DMS79 (cell line): ENCODE data around the gene TMEM120A.

Source experiments
- DNase-seq: peaks from one replicate; lab custom pipeline; 2025; lab: John Stamatoyannopoulos, UW

TMEM120A gene

DNA sequence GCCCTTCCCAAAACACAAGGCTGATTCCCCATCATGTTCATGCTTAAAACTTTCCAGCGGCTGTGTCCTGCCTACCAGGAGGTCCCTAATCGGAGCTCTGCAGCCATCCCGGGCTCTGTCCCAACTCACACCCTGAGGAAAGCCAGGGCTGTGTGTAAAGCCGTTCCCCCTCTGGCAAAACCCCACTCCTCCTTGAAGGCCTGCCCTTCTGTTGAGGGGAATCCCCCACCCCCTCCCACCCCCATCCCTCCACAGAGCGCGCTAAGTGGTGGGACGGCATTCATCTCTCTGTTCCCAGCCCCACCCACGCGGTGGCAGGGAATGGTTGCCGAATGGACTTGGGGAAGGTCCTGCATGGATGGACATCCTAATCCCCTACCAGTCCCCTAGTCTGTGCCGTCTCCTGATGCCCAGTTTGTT, 667 bp upstream of the TMEM120A start:
- DNase-seq: no peak

DNA sequence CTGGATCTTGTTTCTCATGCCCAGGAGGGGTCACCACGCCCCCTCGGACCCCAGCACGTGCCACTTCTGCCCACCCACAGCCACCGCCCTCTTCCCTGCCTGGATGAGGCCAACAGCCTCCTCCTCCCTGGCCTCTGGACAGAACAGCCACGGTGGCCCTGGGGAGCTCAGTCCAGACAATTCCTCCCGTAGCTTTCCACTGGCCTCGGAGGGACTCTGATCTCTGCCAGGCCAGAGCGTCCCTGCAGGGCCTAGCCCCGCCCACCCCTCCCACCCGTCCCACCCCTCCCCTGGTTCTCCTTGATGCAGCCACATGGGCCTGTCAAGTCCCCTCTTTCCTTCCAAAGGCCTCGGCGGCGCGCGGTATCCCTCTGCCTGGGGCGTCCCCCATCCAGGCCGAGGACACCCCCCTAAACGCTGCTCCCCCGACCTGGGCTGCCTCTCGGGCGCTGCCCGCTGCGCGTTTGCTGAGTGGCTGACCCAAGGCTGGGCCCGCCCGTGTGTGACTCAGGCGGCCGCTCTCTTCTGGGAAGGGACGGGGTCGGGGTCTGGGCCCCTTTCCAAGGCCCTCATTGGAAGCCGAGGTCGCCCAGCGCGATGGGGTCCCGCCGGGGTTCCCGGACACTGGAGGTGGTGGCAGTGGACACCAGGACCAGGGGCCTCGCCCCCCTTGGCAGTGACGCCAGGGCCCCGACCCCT, 557 bp downstream of the TMEM120A start:
- no peak for DNase-seq

DNA sequence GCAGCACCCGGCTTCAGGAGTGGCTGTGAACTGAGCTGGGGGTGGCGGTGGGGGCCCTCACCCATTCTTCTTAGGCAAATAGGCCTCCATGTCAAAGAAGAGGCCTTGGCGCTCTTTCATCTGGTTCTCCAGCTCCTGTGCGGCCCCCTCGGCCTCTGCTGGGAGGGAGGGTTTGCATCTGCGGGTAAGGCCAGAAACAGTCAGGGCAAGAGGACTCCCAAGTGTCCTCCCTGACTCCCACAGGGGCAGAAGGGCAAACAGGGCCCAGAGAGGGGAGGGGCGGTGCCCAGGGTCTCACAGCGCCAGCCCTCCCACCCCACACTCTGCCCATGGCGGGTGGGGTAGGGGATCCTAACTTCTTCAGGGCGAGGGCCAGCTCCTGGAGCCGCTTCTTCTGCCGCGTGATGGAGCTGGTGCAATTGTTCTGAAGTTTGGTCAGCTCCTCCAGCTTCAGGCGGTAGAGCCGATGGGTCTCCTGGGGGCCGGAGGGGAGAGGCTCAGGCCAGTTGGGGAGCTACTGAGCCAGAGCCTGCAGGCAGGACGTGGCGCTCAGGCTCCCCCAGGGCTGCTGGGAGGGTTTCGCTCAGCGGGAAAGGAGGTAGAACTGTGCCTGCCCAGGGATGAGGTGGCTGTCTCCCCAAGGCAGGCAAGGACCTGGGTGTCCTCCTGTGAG, 2.2 kb downstream of the TMEM120A start:
- no peak for DNase-seq

DNA sequence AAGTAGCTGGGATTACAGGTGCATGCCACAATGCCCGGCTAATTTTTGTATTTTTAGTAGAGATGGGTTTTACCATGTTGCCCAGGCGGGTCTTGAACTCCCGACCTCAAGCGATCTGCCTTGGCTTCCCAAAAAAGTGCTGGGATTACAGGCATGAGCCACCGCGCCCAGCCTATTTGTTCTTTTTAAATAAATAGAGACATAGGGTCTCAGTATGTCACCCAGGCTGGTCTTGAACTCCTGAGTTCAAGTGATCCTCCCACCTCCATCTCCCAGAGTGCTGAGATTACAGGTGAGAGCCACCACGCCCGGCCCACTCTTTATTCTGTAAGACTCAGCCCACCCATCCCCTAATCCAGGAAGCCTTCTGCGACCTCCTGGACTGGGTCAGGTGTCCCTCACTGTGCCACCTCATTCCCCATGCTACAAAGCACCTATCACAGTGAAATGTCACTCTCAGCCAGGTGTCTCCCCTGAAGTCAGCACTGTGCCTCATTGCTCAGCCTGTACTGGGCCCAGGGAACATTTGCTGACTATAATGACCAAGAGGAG, 2.8 kb downstream of the TMEM120A start:
- no peak for DNase-seq

DNA sequence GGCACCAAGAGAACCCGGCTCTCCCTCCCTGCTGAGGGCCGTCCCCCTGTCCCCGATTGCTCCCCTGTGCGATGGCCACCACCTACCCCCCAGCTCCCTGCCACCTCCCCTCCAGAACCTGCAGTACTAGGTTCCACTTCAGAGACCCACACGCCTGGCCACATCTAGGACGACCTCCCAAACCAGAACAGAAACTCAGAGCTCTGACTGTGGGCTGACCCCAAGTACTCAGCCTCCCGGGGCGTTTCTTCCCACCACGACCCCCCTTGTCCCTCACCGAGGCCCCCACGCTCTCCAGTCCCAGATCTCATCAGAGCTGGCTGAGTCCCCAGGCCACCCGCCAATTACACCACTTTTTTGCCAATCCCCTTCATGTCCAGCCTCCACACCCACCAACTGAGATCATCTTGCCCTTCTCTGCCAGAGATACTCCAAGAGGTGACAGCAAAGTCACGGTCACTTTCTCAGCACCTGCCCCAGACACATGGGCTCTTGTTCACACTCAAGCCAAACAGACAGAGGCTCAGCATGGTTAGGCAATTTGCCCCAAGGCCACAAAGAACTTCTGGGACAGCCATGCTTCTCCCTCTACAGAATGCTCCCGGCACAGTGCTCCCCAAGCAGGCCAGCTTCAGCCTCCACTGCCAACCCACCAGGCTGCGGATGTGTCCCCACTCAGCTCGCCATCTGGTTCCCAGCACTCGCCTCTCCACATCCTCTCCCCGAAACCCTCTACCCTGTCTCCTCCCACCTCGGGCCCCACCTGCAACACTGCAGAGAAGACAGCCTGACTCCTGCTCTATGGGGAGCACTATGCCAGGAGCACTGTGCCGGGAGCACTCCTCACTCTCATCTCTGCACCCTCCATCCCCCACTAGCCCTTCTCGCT, 4.7 kb downstream of the TMEM120A start:
- DNase-seq: no peak

DNA sequence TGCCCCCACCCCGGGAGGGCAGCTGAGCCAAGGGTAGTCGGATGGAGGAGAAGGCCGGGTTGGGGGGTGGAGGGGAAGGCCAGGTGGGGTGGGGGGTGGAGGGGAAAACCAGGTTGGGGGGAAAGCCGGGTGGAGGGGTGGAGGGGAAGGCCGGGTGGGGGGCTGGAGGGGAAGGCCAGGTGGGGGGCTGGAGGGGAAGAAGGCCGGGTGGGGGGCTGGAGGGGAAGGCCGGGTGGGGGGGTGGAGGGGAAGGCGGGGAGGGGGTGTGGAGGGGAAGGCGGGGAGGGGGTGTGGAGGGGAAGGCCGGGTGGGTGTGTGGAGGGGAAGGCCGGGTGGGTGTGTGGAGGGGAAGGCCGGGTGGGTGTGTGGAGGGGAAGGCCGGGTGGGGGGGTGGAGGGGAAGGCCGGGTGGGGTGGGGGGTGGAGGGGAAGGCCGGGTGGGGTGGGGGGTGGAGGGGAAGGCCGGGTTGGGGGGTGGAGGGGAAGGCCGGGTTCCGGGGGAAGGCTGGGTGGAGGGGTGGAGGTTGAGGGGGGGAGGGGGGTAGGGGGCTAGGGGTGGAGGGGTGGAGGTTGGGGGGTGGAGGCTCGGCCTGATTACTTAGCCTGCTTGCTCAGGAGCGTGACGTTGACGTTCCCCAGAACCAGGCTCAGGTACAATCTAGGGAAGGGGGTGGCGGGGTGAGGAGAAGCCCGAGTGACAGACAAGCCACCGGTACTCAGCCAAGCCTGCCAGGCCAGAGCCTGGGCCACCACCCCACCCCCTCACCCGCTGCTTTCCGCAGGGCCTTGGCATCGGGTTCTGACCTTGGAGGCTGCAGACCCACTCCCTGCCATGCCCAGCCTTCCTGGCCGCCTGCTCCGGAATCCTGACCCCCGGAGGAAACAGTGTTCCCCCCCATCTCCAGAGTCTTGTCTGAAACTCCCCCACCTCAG, 5.6 kb downstream of the TMEM120A start:
- no peak for DNase-seq

DNA sequence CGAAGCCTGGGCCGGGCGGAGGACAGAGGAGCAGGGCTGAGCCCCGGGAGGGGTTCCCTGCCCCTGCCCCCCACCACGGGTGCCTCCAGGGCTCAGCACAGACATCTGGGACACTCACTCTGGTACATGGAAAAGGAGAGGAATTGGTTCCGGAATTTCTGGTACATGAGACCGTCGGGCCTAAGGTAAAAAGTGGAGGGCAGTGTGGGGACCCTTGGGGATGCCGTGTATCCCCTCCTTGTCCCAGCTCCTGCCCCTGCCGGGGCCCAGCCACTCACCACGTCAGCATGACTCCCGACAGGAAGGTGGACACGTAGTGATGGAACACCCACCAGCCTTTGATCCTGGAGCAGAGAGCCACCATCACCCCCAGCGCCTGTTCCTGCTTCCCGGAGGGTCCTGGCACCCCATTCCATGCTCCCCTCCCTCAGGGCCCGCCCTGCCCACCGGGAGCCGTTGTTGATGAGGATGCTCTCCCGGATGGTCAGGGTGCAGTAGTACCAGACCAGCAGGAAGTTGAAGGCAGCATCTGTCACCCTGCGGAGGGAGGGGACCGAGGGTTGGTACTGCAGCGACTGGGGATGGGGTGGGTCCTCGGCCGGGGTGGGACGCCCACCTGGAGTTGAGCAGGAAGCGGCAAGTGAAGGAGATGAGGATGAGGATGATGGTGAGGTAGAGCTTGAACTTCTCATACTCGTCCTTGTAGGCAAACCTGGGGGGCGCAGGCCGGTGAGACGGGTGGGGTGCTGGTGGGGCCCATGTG, 6.4 kb downstream of the TMEM120A start:
- no peak for DNase-seq

DNA sequence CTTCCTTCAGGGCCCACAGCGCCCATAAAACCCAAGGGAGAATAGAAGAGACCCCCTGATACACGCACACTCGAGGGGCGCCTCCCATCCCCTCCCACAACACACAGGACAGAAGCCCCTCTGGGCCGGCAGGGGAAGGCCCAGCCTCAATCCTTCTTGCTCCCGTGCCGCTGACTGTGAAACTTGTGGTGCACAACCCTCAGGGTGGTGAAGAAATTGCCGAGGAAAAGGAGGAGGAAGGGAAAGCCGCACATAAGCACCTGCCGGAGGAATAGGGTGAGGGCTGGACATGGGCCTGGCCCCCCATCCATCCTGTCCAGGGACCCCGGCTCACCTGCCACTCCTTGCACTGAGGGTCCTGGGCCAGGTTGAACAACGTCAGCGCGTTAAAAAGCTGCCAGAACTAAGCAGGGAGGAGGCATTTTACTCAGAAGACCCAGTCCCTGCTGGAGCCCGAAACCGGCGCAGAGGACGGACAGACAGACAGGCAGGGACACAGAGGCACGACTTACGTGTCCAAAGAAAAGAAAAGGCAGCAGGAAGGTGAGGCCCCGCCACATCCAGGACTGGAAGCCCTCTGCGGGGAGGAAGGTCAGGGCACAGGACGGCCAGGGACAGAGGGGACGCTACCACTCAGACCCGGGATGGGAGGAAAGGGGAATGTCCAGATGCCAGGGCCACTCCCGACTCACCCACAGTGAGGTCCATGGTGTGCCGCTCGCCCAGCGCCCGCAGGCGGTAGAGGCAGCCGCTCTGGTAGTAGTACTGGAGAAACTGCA, 7.2 kb downstream of the TMEM120A start:
- DNase-seq: no peak

DNA sequence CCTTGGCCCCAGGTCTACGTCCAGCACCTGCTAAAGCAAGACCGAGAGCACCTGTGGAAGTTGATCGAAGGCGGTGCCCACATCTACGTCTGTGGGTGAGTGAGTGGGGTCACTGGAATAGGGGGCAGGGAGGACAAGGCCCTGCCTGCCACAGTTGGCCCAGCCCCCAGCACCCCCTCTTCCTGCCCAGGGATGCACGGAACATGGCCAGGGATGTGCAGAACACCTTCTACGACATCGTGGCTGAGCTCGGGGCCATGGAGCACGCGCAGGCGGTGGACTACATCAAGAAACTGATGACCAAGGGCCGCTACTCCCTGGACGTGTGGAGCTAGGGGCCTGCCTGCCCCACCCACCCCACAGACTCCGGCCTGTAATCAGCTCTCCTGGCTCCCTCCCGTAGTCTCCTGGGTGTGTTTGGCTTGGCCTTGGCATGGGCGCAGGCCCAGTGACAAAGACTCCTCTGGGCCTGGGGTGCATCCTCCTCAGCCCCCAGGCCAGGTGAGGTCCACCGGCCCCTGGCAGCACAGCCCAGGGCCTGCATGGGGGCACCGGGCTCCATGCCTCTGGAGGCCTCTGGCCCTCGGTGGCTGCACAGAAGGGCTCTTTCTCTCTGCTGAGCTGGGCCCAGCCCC, 8.1 kb downstream of the TMEM120A start:
- no peak for DNase-seq

DNA sequence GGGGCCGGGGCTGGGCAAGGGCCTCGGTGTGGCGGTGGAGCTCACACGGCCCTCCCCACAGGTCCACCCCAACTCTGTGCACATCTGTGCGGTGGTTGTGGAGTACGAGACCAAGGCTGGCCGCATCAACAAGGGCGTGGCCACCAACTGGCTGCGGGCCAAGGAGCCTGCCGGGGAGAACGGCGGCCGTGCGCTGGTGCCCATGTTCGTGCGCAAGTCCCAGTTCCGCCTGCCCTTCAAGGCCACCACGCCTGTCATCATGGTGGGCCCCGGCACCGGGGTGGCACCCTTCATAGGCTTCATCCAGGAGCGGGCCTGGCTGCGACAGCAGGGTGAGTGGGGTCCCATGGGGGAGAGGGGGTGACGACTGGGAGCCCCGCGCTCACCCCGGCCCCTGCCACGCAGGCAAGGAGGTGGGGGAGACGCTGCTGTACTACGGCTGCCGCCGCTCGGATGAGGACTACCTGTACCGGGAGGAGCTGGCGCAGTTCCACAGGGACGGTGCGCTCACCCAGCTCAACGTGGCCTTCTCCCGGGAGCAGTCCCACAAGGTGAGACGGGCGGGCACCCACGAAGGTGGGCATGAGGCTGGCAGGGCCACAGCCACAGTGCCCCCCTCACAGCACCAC, 8.8 kb downstream of the TMEM120A start:
- no peak for DNase-seq

DNA sequence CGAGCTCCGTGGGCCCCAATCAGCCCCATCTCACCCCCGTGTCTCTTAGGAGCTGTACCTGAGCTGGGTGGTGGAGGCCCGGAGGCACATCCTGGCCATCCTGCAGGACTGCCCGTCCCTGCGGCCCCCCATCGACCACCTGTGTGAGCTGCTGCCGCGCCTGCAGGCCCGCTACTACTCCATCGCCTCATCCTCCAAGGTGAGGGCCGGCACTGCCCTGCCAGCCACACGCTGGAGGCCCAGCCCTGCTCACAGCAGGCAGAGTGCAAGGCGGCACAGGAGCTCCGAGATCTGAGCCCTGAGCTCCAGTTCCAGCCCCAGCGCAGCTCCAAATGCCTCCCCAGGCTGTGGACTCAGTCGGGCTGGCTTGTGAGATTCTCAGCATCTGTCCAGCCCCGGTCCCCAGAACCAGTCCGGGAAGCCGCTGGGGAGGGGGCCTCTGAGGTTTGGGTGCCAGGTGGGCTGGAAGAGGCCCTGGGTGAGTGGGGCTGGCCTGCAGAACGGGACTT, 9.3 kb downstream of the TMEM120A start:
- DNase-seq: no peak

DNA sequence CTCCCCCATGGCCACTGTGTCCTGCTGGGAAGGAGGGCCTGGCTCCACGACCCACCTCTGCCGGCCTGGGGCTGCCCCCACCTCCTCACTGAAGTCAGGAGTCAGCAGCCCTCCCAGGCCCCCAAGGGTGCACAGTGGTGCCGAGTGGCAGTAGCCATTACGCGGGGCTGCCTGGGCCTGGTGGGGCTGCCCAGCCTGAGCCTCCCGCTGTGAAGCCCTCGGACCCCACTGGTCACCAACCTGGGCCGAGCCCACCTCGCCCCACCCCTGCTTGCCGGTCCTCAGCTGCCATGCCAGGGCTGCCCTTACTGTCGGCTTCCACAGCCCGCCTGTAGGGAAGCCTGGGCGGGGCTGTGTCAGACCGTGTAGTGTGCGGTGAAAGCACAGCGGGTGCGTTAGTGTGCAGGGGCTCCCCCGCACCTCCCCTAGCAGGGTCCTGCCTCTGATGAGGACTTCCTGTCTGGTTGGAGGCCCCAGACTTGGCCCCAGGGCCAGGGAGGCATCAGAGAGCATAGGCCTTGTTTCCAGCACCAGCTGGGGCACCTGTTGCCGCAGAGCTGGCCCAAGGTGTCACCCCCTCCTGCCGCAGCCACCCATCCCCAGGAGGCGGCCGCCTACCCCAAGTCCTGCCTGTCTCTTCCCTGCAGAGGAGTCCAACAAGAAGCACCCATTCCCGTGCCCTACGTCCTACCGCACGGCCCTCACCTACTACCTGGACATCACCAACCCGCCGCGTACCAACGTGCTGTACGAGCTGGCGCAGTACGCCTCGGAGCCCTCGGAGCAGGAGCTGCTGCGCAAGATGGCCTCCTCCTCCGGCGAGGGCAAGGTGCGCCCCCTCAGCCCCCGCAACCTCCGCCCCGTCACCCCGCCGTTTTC, 10.0 kb downstream of the TMEM120A start:
- no peak for DNase-seq

DNA sequence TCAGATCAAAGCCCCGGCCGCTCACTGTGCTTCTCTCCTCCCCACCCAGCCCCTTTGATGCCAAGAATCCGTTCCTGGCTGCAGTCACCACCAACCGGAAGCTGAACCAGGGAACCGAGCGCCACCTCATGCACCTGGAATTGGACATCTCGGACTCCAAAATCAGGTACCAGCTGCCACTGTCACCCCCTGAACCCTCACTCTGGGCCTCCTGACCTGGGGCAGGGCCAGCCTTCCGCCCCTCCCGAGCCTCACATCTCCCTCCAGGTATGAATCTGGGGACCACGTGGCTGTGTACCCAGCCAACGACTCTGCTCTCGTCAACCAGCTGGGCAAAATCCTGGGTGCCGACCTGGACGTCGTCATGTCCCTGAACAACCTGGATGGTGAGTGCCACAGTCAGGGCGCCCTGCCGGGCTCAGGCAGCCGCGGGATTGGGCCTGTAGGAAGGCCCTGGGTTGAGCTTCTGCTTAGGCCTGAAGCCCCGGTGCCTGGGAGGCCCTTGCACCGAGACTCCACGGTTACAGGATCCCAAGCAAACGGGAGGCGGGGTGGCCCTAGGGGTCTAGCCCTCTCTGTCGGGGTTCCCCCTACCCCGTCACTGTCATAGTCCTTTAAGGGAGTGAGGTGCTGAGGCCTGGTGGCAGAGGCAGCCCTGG, 10.8 kb downstream of the TMEM120A start:
- DNase-seq: no peak

DNA sequence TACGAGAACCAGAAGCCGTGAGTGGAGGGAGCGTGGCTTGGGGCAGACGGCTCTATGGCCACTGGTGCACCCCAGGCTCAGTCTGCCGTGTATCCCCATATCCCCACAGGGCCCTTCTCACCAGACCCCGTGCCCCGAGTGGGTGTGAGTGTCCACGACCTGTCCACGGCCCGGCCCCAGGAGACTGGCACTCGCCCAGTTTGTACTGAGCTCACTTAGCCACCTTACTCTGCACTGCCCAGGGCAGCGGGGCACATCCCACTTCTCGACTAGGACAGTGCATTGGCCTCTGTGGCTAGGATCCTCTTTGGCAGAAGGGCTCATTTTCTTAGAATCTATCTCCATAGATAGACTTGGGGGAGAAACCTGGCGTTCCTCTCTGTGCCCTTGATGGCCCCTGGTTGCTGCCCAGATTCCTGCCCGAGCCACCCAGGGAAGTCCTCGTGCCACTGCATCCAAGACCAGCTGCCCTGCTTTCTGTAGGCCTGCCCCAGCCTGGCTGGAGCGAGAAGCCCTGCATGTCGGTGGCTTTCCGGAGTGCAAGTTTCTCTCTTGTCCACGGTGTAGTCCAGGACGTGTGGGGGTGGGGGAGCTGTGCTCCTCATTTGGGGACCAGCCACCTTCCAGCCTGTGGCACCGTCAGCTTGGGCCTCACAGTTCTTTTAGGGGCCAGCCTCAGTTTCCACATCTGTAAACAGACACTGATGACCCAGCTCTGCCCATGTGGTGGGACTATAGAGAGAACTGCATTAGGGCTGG, 11.9 kb downstream of the TMEM120A start:
- no peak for DNase-seq

DNA sequence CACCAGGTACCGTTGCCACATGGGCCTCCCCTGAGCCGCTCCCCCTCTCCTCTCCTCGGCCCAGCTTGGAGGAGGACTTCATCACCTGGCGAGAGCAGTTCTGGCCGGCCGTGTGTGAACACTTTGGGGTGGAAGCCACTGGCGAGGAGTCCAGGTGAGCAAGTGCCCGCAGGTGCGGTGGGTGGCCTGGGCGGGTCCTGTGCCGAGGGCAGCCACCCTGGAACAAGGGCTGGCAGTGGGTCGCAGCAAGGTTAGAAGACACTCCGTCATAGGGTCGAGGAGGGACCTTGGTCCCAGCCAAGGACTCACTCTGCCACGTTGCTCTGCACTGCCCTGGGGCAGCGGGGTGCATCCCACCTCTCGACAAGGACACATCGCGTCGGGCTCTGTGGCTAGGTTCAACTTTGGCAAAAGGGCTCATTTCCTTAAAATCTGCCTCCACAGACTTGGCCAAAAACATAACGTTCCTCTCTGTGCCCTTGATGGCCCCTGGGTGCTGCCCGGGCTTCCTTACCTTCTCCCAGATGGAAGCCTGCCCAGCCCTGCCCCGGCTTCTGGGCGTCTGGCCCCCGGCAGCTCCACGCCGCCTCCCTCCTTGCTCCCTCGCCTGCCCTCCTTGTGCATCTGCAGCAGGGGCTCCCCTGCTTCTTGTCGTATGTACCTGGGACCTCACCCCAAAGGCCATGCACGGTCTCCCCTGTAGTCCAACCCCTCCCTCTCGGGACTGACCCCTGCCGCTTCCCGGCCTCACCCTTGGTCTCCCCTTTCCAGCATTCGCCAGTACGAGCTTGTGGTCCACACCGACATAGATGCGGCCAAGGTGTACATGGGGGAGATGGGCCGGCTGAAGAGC, 12.7 kb downstream of the TMEM120A start:
- no peak for DNase-seq

DNA sequence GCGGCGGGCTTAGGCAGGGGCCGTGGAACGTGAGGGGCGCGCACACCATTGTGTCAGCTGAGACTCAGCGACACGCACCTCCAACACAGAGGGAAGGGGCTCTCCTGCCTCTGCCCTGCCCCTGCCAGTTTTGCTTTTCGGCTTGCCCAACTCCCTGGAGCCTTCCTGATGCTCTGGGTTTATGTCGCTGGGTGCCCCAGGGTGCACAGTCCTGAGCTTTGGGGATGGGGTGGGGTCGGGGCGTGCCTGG, 13.3 kb downstream of the TMEM120A start:
- DNase-seq: no peak
